NCI-H2171 treated with DMSO at 0.1 percent for 48 hours (cell line): Measurements from ENCODE around the gene CKLF.
"Not testable (repeated sequence)": the region's sequence is repeated elsewhere in the genome, so short reads cannot be mapped to it uniquely, and the experiment has no call there.

Experiments used
- DNase-seq: peaks from one replicate; lab custom pipeline; 2025; lab: John Stamatoyannopoulos, UW

Gene CKLF

GRCh38 chr16:66596986-66597848, 44.8 kb downstream of the CKLF start:
- DNase-seq = no peak

- no peak for DNase-seq
Observed at GRCh38 chr16:66598111-66598510, 45.7 kb downstream of the CKLF start.

GRCh38 chr16:66599726-66600125, 47.4 kb downstream of the CKLF start:
- DNase-seq = no peak

GRCh38 chr16:66600477-66600876, 48.1 kb downstream of the CKLF start:
- no peak for DNase-seq

- DNase-seq = no peak
Observed at GRCh38 chr16:66601471-66601870, 49.1 kb downstream of the CKLF start.

- peak; percentile 63 for DNase-seq
Observed at GRCh38 chr16:66603537-66604375, 51.4 kb downstream of the CKLF start.

GRCh38 chr16:66604376-66605176, 52.2 kb downstream of the CKLF start, which contains the start of gene CMTM3:
Gene CMTM3 (plus strand): TSS chr16:66604704. CDS start chr16:66604806, 102 bp downstream.
- DNase-seq = peak; percentile 63

- DNase-seq = no peak
Observed at GRCh38 chr16:66605177-66605978, 53.0 kb downstream of the CKLF start.

- DNase-seq = peak; percentile 65
Observed at GRCh38 chr16:66605979-66606751, 53.8 kb downstream of the CKLF start.

GRCh38 chr16:66608241-66609138, 56.1 kb downstream of the CKLF start:
- DNase-seq = peak; percentile 47

GRCh38 chr16:66609139-66609510, 56.7 kb downstream of the CKLF start:
- no peak for DNase-seq

GRCh38 chr16:66610111-66610820, 57.9 kb downstream of the CKLF start:
- DNase-seq = peak; percentile 93

GRCh38 chr16:66611911-66612310, 59.5 kb downstream of the CKLF start:
- DNase-seq = not testable (repeated sequence)

GRCh38 chr16:66612422-66612821, 60.0 kb downstream of the CKLF start:
- no peak for DNase-seq

- no peak for DNase-seq
Observed at GRCh38 chr16:66614161-66614802, 61.9 kb downstream of the CKLF start.
